GM23338 (cell line): ENCODE measurements around the gene WNK1. TPM values are rescaled to one million over a fixed set of nuclear protein-coding genes. Genes with fewer than 3 reads are reported as not detected.

ENCODE experiments used
- ATAC-seq: fragments of 200-7000 bp; cut with Tn5 transposase; 3 replicates; pipeline ENCODE4 v1.9.1; 2020
- DNase-seq: peaks from one replicate; pipeline ENCODE4 v3.0.0-alpha.2; 2015; ENCODE audit warnings: low spot score
- H2AFZ ChIP-seq: fragments of 200-600 bp; sonication (generic); 2 replicates; pipeline ENCODE4 v1.8.0; 2016; ENCODE audit warnings: antibody characterized with exemption, mild to moderate bottlenecking, moderate library complexity
- H3F3A ChIP-seq: fragments of 200-600 bp; sonication (generic); replicated peaks from 2 replicates; pipeline ENCODE4 v1.8.0; 2017; ENCODE audit warnings: antibody characterized with exemption, mixed run types, low read depth
- H3K27ac ChIP-seq: fragments of 200-600 bp; sonication (generic); 2 replicates; pipeline ENCODE4 v1.6.1; 2016; ENCODE audit warnings: low read depth
- H3K27me3 ChIP-seq: fragments of 200-600 bp; sonication (generic); 2 replicates; pipeline ENCODE4 v1.8.0; 2016; ENCODE audit warnings: mild to moderate bottlenecking, mixed run types, moderate library complexity; ENCODE audit not compliant: insufficient read depth
- H3K36me3 ChIP-seq: fragments of 200-600 bp; sonication (generic); 2 replicates; pipeline ENCODE4 v1.8.0; 2016; ENCODE audit warnings: mild to moderate bottlenecking; ENCODE audit not compliant: insufficient read depth
- H3K4me1 ChIP-seq: fragments of 200-600 bp; sonication (generic); 2 replicates; pipeline ENCODE4 v1.8.0; 2016; ENCODE audit warnings: mild to moderate bottlenecking, moderate library complexity; ENCODE audit not compliant: insufficient read depth
- H3K4me2 ChIP-seq: fragments of 200-600 bp; sonication (generic); 2 replicates; pipeline ENCODE4 v1.7.1; 2017; ENCODE audit warnings: mixed run types
- H3K4me3 ChIP-seq: fragments of 200-600 bp; sonication (generic); 2 replicates; pipeline ENCODE4 v1.6.1; 2016; ENCODE audit warnings: mixed run types
- H3K79me2 ChIP-seq: fragments of 200-600 bp; sonication (generic); replicated peaks from 2 replicates; pipeline ENCODE4 v1.8.0; 2017; ENCODE audit warnings: mild to moderate bottlenecking; ENCODE audit not compliant: insufficient read depth
- H3K9me2 ChIP-seq: fragments of 200-600 bp; sonication (generic); 2 replicates; pipeline ENCODE4 v1.8.0; 2017; ENCODE audit not compliant: insufficient read depth
- H4K20me1 ChIP-seq: fragments of 200-600 bp; sonication (generic); replicated peaks from 2 replicates; pipeline ENCODE4 v1.8.0; 2017; ENCODE audit warnings: mild to moderate bottlenecking; ENCODE audit not compliant: insufficient read depth
- H3K27ac Mint-ChIP-seq: 2 replicates; pipeline ENCODE4 v1.8.0; 2020; ENCODE audit warnings: inconsistent platforms, mild to moderate bottlenecking, moderate library complexity, mixed read lengths
- H3K27me3 Mint-ChIP-seq: 3 replicates; pipeline ENCODE4 v1.8.0; 2022; ENCODE audit warnings: low read depth, mild to moderate bottlenecking, moderate library complexity, mixed read lengths, inconsistent platforms; ENCODE audit not compliant: insufficient read depth, poor library complexity
- H3K36me3 Mint-ChIP-seq: 3 replicates; pipeline ENCODE4 v1.8.0; 2021; ENCODE audit warnings: low read depth, mild to moderate bottlenecking, inconsistent platforms, moderate library complexity, mixed read lengths
- H3K4me1 Mint-ChIP-seq: 3 replicates; pipeline ENCODE4 v1.8.0; 2020; ENCODE audit warnings: mild to moderate bottlenecking, inconsistent platforms, mixed read lengths
- H3K4me3 Mint-ChIP-seq: 3 replicates; pipeline ENCODE4 v1.8.0; 2021; ENCODE audit warnings: moderate library complexity, mild to moderate bottlenecking, inconsistent platforms, mixed read lengths
- H3K9me3 Mint-ChIP-seq: 3 replicates; pipeline ENCODE4 v1.8.0; 2020; ENCODE audit warnings: moderate library complexity, mild to moderate bottlenecking, inconsistent platforms, mixed read lengths
- CREB1 ChIP-seq: fragments of 250-450 bp; sonication (Bioruptor Pico); IDR thresholded peaks from 2 replicates; pipeline ENCODE4 v1.5.0; 2020; ENCODE audit warnings: low read depth, mild to moderate bottlenecking, moderate library complexity
- EZH2 ChIP-seq: fragments of 200-600 bp; sonication (generic); IDR thresholded peaks from one replicate; pipeline ENCODE4 v1.8.0; 2017; ENCODE audit warnings: antibody characterized with exemption, mild to moderate bottlenecking, low read depth; ENCODE audit not compliant: unreplicated experiment
- EZH2phosphoT487 ChIP-seq: fragments of 200-600 bp; sonication (generic); IDR thresholded peaks from one replicate; pipeline ENCODE4 v1.8.1; 2018; ENCODE audit warnings: antibody characterized with exemption; ENCODE audit not compliant: unreplicated experiment
- JUNB ChIP-seq: IDR thresholded peaks from one replicate; pipeline ENCODE4 v1.6.1; 2016; ENCODE audit warnings: antibody characterized with exemption; ENCODE audit not compliant: unreplicated experiment
- NANOG ChIP-seq: IDR thresholded peaks from 2 replicates; pipeline ENCODE4 v1.6.1; 2016; ENCODE audit warnings: antibody characterized with exemption, borderline replicate concordance
- STAT1 ChIP-seq: IDR thresholded peaks from one replicate; pipeline ENCODE4 v1.6.1; 2016; ENCODE audit warnings: antibody characterized with exemption; ENCODE audit not compliant: unreplicated experiment
- ZNF114 ChIP-seq: fragments of 250-450 bp; sonication (Bioruptor Pico); IDR thresholded peaks from 2 replicates; pipeline ENCODE4 v1.5.0; 2020; ENCODE audit warnings: mild to moderate bottlenecking, moderate library complexity
- polyA plus RNA-seq: library from polyadenylated mRNA; unstranded; fragments of >200 nt; fragmentation: Nextera tagmentation; extraction: Ambion mirVana; gene quantifications from 2 replicates; pipeline ENCODE4 v1.2.1, GENCODE V29; 2016
- total RNA-seq: library from RNA; depleted of rRNA; stranded (reverse); fragments of >200 nt; shearing (Covaris generic); gene quantifications from 2 replicates; pipeline ENCODE4 v1.2.3, GENCODE V29; 2014
- TF ChIP-seq, protein P1 (sequence below): IDR thresholded peaks from one replicate; pipeline ENCODE4 v1.6.1; 2018; ENCODE audit warnings: antibody characterized with exemption; ENCODE audit not compliant: unreplicated experiment
- TF ChIP-seq, protein P2 (sequence below): IDR thresholded peaks from 2 replicates; pipeline ENCODE4 v1.6.1; 2016; ENCODE audit warnings: antibody characterized with exemption
- TF ChIP-seq, protein P3 (sequence below): fragments of 250-450 bp; sonication (Bioruptor Pico); IDR thresholded peaks from 2 replicates; pipeline ENCODE4 v1.5.0; 2020; ENCODE audit warnings: mild to moderate bottlenecking, moderate library complexity
- TF ChIP-seq, protein P4 (sequence below), 2 experiments: fragments of 200-600 bp in 1 of 2; sonication (generic) in 1 of 2; conservative IDR thresholded peaks; 2 replicates each; pipeline versions ENCODE4 v1.5.1 to v1.6.1; 2016 to 2017; ENCODE audit warnings: antibody characterized with exemption in 2 of 2, low read depth in 2 of 2, mild to moderate bottlenecking in 2 of 2, moderate library complexity in 1 of 2

WNK1 gene
- total and polyA plus RNA-seq, 2 experiments from 2014 or later = 86.8 to 114 TPM

DNA sequence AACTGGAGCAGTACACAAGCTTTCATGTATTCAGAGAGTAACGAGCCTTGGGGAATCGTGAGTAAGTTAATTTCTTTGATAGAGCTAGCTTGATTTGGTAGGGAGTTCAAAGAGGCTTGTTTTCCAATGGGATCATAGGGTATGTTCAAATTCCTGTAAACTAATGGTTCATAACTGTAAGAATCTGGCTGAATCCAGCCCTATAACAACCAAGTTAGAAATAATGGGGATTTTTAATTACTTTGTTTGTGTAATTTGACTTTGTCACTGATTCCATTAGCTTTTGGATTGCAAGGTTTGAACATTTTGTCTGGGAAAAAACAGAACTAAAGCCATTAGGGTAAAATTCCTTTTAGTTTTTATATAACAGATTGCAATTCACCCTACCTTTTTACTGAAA, 94.0 kb downstream of the WNK1 start:
- no peak for DNase-seq
- Histone ChIP-seq H2AFZ (no peak overlapping the region), H3K9me2 (no peaks in the 10 kb centered on the region), H3K27me3 (no peaks in the 10 kb centered on the region), H3K27ac (no peak overlapping the region), H3K79me2 (peaks cover 20% of the 10 kb centered on the region), H3K4me2 (no peak overlapping the region), H3F3A (no peaks in the 10 kb centered on the region), H3K4me3 (no peak overlapping the region), H3K4me1 (no peaks in the 10 kb centered on the region), H3K36me3 (no peaks in the 10 kb centered on the region), H4K20me1 (no peaks in the 10 kb centered on the region)
- Mint-ChIP-seq H3K27me3 (no peaks in the 10 kb centered on the region), H3K9me3 (no peaks in the 10 kb centered on the region), H3K27ac (peak overlapping the region; percentile 34; the same call in 1 of the 2 replicates), H3K4me3 (no peak overlapping the region), H3K4me1 (no peaks in the 10 kb centered on the region), H3K36me3 (peaks cover 8% of the 10 kb centered on the region; the same call in 2 of the 3 replicates)
- no peak for TF ChIP-seq CREB1 (CRISPR knock-in tag)
- no peak for TF ChIP-seq STAT1
- TF ChIP-seq JUNB = no peak
- TF ChIP-seq, protein P1, sequence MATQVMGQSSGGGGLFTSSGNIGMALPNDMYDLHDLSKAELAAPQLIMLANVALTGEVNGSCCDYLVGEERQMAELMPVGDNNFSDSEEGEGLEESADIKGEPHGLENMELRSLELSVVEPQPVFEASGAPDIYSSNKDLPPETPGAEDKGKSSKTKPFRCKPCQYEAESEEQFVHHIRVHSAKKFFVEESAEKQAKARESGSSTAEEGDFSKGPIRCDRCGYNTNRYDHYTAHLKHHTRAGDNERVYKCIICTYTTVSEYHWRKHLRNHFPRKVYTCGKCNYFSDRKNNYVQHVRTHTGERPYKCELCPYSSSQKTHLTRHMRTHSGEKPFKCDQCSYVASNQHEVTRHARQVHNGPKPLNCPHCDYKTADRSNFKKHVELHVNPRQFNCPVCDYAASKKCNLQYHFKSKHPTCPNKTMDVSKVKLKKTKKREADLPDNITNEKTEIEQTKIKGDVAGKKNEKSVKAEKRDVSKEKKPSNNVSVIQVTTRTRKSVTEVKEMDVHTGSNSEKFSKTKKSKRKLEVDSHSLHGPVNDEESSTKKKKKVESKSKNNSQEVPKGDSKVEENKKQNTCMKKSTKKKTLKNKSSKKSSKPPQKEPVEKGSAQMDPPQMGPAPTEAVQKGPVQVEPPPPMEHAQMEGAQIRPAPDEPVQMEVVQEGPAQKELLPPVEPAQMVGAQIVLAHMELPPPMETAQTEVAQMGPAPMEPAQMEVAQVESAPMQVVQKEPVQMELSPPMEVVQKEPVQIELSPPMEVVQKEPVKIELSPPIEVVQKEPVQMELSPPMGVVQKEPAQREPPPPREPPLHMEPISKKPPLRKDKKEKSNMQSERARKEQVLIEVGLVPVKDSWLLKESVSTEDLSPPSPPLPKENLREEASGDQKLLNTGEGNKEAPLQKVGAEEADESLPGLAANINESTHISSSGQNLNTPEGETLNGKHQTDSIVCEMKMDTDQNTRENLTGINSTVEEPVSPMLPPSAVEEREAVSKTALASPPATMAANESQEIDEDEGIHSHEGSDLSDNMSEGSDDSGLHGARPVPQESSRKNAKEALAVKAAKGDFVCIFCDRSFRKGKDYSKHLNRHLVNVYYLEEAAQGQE = no peak
- TF ChIP-seq, protein P2, sequence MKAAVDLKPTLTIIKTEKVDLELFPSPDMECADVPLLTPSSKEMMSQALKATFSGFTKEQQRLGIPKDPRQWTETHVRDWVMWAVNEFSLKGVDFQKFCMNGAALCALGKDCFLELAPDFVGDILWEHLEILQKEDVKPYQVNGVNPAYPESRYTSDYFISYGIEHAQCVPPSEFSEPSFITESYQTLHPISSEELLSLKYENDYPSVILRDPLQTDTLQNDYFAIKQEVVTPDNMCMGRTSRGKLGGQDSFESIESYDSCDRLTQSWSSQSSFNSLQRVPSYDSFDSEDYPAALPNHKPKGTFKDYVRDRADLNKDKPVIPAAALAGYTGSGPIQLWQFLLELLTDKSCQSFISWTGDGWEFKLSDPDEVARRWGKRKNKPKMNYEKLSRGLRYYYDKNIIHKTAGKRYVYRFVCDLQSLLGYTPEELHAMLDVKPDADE = no peak
- TF ChIP-seq, protein P3, sequence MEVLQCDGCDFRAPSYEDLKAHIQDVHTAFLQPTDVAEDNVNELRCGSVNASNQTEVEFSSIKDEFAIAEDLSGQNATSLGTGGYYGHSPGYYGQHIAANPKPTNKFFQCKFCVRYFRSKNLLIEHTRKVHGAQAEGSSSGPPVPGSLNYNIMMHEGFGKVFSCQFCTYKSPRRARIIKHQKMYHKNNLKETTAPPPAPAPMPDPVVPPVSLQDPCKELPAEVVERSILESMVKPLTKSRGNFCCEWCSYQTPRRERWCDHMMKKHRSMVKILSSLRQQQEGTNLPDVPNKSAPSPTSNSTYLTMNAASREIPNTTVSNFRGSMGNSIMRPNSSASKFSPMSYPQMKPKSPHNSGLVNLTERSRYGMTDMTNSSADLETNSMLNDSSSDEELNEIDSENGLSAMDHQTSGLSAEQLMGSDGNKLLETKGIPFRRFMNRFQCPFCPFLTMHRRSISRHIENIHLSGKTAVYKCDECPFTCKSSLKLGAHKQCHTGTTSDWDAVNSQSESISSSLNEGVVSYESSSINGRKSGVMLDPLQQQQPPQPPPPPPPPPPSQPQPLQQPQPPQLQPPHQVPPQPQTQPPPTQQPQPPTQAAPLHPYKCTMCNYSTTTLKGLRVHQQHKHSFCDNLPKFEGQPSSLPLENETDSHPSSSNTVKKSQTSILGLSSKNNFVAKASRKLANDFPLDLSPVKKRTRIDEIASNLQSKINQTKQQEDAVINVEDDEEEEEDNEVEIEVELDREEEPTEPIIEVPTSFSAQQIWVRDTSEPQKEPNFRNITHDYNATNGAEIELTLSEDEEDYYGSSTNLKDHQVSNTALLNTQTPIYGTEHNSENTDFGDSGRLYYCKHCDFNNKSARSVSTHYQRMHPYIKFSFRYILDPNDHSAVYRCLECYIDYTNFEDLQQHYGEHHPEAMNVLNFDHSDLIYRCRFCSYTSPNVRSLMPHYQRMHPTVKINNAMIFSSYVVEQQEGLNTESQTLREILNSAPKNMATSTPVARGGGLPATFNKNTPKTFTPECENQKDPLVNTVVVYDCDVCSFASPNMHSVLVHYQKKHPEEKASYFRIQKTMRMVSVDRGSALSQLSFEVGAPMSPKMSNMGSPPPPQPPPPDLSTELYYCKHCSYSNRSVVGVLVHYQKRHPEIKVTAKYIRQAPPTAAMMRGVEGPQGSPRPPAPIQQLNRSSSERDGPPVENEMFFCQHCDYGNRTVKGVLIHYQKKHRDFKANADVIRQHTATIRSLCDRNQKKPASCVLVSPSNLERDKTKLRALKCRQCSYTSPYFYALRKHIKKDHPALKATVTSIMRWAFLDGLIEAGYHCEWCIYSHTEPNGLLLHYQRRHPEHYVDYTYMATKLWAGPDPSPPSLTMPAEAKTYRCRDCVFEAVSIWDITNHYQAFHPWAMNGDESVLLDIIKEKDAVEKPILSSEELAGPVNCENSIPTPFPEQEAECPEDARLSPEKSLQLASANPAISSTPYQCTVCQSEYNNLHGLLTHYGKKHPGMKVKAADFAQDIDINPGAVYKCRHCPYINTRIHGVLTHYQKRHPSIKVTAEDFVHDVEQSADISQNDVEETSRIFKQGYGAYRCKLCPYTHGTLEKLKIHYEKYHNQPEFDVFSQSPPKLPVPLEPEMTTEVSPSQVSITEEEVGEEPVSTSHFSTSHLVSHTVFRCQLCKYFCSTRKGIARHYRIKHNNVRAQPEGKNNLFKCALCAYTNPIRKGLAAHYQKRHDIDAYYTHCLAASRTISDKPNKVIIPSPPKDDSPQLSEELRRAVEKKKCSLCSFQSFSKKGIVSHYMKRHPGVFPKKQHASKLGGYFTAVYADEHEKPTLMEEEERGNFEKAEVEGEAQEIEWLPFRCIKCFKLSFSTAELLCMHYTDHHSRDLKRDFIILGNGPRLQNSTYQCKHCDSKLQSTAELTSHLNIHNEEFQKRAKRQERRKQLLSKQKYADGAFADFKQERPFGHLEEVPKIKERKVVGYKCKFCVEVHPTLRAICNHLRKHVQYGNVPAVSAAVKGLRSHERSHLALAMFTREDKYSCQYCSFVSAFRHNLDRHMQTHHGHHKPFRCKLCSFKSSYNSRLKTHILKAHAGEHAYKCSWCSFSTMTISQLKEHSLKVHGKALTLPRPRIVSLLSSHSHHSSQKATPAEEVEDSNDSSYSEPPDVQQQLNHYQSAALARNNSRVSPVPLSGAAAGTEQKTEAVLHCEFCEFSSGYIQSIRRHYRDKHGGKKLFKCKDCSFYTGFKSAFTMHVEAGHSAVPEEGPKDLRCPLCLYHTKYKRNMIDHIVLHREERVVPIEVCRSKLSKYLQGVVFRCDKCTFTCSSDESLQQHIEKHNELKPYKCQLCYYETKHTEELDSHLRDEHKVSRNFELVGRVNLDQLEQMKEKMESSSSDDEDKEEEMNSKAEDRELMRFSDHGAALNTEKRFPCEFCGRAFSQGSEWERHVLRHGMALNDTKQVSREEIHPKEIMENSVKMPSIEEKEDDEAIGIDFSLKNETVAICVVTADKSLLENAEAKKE (CRISPR knock-in tag) = no peak
- no peak for TF ChIP-seq EZH2phosphoT487
- no peak for TF ChIP-seq EZH2
- no peak for TF ChIP-seq ZNF114 (CRISPR knock-in tag)
- no peak for TF ChIP-seq NANOG
- TF ChIP-seq, protein P4, sequence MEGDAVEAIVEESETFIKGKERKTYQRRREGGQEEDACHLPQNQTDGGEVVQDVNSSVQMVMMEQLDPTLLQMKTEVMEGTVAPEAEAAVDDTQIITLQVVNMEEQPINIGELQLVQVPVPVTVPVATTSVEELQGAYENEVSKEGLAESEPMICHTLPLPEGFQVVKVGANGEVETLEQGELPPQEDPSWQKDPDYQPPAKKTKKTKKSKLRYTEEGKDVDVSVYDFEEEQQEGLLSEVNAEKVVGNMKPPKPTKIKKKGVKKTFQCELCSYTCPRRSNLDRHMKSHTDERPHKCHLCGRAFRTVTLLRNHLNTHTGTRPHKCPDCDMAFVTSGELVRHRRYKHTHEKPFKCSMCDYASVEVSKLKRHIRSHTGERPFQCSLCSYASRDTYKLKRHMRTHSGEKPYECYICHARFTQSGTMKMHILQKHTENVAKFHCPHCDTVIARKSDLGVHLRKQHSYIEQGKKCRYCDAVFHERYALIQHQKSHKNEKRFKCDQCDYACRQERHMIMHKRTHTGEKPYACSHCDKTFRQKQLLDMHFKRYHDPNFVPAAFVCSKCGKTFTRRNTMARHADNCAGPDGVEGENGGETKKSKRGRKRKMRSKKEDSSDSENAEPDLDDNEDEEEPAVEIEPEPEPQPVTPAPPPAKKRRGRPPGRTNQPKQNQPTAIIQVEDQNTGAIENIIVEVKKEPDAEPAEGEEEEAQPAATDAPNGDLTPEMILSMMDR (conservative IDR thresholded peaks at IDR 0.05; ENCODE audit: low read depth in 2 of 2) = no peak
- no peak for ATAC-seq
